Hepatocyte (in vitro differentiated cells): Measurements from ENCODE around the gene CPNE2. TPM values are rescaled to one million over a fixed set of nuclear protein-coding genes. Genes with fewer than 3 reads are reported as not detected.

ENCODE experiments used
- DNase-seq: peaks from one replicate; pipeline ENCODE4 v3.0.0-alpha.2; 2016; ENCODE audit warnings: low spot score
- H2AFZ ChIP-seq: fragments of 200-600 bp; sonication (generic); 2 replicates; pipeline ENCODE4 v1.6.0; 2016; ENCODE audit warnings: antibody characterized with exemption, mild to moderate bottlenecking
- H3K27ac ChIP-seq: fragments of 200-600 bp; sonication (generic); 2 replicates; pipeline ENCODE4 v1.5.1; 2016; ENCODE audit warnings: mild to moderate bottlenecking
- H3K27me3 ChIP-seq: fragments of 200-600 bp; sonication (generic); 2 replicates; pipeline ENCODE4 v1.6.1; 2016
- H3K36me3 ChIP-seq: fragments of 200-600 bp; sonication (generic); replicated peaks from 2 replicates; pipeline ENCODE4 v1.5.1; 2016; ENCODE audit warnings: low read depth; ENCODE audit not compliant: insufficient read depth
- H3K4me1 ChIP-seq: fragments of 200-600 bp; sonication (generic); 2 replicates; pipeline ENCODE4 v1.5.1; 2016; ENCODE audit warnings: mild to moderate bottlenecking, moderate library complexity; ENCODE audit not compliant: insufficient read depth
- H3K4me2 ChIP-seq: fragments of 200-600 bp; sonication (generic); 2 replicates; pipeline ENCODE4 v1.6.0; 2016
- H3K4me3 ChIP-seq: fragments of 200-600 bp; sonication (generic); 2 replicates; pipeline ENCODE4 v1.5.1; 2016; ENCODE audit warnings: mild to moderate bottlenecking
- H3K79me2 ChIP-seq: fragments of 200-600 bp; sonication (generic); 2 replicates; pipeline ENCODE4 v1.6.0; 2017; ENCODE audit warnings: mild to moderate bottlenecking
- H3K9me2 ChIP-seq: fragments of 200-600 bp; sonication (generic); replicated peaks from 2 replicates; pipeline ENCODE4 v1.6.0; 2017; ENCODE audit warnings: mild to moderate bottlenecking; ENCODE audit not compliant: insufficient read depth
- H3K9me3 ChIP-seq: fragments of 200-600 bp; sonication (generic); 2 replicates; pipeline ENCODE4 v1.5.1; 2016; ENCODE audit warnings: low read depth, mild to moderate bottlenecking
- H4K20me1 ChIP-seq: fragments of 200-600 bp; sonication (generic); 2 replicates; pipeline ENCODE4 v1.6.0; 2016; ENCODE audit warnings: mild to moderate bottlenecking; ENCODE audit not compliant: insufficient read depth, poor library complexity, severe bottlenecking
- CTCF ChIP-seq: fragments of 200-600 bp; sonication (generic); IDR thresholded peaks from 2 replicates; pipeline ENCODE4 v1.5.1; 2016; ENCODE audit warnings: antibody characterized with exemption, mild to moderate bottlenecking; ENCODE audit not compliant: poor library complexity
- EZH2 ChIP-seq: fragments of 200-600 bp; sonication (generic); IDR thresholded peaks from 2 replicates; pipeline ENCODE4 v1.6.1; 2016; ENCODE audit warnings: antibody characterized with exemption, mild to moderate bottlenecking, borderline replicate concordance
- EZH2phosphoT487 ChIP-seq: fragments of 200-600 bp; sonication (generic); IDR thresholded peaks from one replicate; pipeline ENCODE4 v1.6.1; 2018; ENCODE audit warnings: antibody characterized with exemption, mild to moderate bottlenecking, low read depth, moderate library complexity; ENCODE audit not compliant: unreplicated experiment, severe bottlenecking
- WGBS: methylation state at CpG from one replicate; pipeline ENCODE4 v1.1.6; 2016; ENCODE audit warnings: low lambda C conversion rate; ENCODE audit errors: missing lambda C conversion rate; 5-methylcytosine and 5-hydroxymethylcytosine counted together
- polyA plus RNA-seq: library from polyadenylated mRNA; unstranded; fragments of >200 nt; fragmentation: Nextera tagmentation; extraction: Ambion mirVana; gene quantifications from 2 replicates; pipeline ENCODE4 v1.2.1, GENCODE V29; 2016
- total RNA-seq: library from RNA; depleted of rRNA; stranded (reverse); fragments of >200 nt; gene quantifications from 2 replicates; pipeline ENCODE4 v1.2.3, GENCODE V29; 2014

CPNE2 gene
- total and polyA plus RNA-seq, 2 experiments from 2014 or later = 15.6 to 22.3 TPM

DNA sequence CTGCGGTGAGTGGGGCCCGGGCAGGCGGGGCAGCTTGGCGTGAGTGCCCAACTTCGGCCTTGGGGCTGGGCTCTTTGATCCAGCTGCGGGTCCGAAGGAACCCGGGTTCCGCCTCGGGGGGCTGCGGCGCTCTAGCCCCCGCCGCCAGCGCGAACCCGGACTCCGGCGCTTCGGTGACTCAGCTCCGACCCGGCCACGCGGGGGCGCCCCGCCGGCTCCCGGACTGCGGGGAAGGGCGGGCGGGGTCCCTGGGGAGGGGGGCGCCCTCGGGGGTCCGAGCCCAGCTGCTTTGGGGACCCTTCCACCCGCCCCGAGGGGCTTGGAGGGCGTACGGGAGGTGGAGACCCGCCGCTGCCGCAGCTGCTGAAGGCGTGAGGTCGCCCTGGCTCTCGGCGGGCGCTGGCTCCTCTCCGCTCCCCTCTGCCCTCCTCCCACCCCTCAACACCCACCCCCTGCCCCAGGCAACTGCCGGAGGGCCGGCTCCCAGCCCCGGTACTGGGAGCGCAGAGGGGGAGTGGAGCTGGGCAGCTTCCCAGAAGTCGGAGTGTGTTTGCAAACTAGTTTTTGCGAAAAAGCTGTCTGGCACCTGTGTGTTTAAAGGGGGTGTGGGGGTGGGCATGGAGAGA is 516 bp downstream of the CPNE2 start:
- Histone ChIP-seq H3K4me2 (peak overlapping the region; percentile 96), H2AFZ (peak overlapping the region; percentile 78), H3K9me3 (no peaks in the 10 kb centered on the region), H3K36me3 (no peaks in the 10 kb centered on the region), H3K27ac (peak overlapping the region; percentile 27), H3K4me1 (peaks cover 7% of the 10 kb centered on the region), H3K79me2 (no peaks in the 10 kb centered on the region), H3K27me3 (no peaks in the 10 kb centered on the region), H3K9me2 (no peaks in the 10 kb centered on the region), H3K4me3 (peak overlapping the region; percentile 82), H4K20me1 (no peaks in the 10 kb centered on the region)
- WGBS = 1% methylated on average over 11 of the region's 53 CpGs
- peak; percentile 64 for DNase-seq
- TF ChIP-seq EZH2phosphoT487 (no peak), CTCF (peak; percentile 69), EZH2 (no peak)

DNA sequence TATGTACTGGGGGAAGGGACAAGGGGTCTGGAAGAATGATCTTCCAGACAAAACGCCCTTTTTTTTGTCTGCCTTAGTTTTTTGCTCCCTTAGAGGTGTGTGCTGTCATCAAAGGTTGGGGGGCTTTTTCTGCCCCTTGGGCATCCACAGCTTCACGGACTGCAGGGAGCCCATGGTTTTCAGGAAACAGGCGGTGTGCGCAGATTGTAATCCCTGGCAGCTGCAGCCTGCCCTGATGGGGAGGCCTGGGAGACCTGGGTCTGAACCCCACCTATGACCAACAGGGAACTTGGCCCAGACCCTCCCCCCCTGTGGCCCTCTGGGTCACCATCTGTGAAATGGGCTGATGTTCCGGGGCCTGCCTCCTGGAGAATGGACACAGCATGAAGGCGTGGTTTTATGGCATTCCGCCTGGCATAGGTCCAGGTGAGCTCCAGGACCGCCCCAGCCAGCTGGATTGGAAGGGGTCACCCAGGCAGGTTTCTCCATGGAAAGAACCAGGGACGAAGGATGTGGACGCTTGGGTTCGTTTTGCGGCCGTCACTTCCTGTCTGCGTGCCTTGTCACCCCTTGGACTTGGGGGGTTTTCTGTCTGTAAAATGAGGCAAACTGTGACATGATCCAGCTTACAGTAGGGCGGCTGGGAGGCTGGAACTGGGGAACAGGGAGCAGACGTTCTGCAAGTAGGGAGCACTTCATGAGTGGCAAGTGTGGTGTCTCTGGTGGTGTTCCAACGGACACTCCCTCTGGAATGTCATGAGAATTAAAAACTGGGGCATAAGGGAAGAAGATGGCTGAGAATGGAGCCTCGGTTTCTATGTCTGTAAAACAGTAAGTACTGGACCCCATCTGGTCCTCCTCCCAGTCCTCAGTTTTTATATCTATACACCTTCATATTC is 1.5 kb downstream of the CPNE2 start:
- Histone ChIP-seq H2AFZ (no peak overlapping the region), H3K36me3 (no peaks in the 10 kb centered on the region), H4K20me1 (no peaks in the 10 kb centered on the region), H3K4me3 (no peak overlapping the region), H3K27ac (no peak overlapping the region), H3K27me3 (no peaks in the 10 kb centered on the region), H3K9me2 (no peaks in the 10 kb centered on the region), H3K79me2 (no peaks in the 10 kb centered on the region), H3K4me2 (peak overlapping the region; percentile 96), H3K9me3 (no peaks in the 10 kb centered on the region), H3K4me1 (peaks cover 7% of the 10 kb centered on the region)
- 77% methylated on average over 18 of the region's 18 CpGs for WGBS
- TF ChIP-seq CTCF = no peak
- no peak for TF ChIP-seq EZH2
- TF ChIP-seq EZH2phosphoT487 = no peak
- no peak for DNase-seq

GRCh38 chr16:57094911-57095310 is 2.5 kb downstream of the CPNE2 start:
- WGBS = 71% methylated on average over 5 of the region's 5 CpGs
- TF ChIP-seq CTCF (no peak), EZH2 (no peak), EZH2phosphoT487 (no peak)
- no peak overlapping the region for H3K27ac ChIP-seq
- no peak overlapping the region for H3K4me2 ChIP-seq
- H3K9me3 ChIP-seq = no peaks in the 10 kb centered on the region
- H3K27me3 ChIP-seq = no peaks in the 10 kb centered on the region
- H2AFZ ChIP-seq = no peak overlapping the region
- H3K9me2 ChIP-seq = no peaks in the 10 kb centered on the region
- peaks cover 7% of the 10 kb centered on the region for H3K4me1 ChIP-seq
- no peak for DNase-seq
- no peaks in the 10 kb centered on the region for H4K20me1 ChIP-seq
- no peak overlapping the region for H3K4me3 ChIP-seq
- H3K36me3 ChIP-seq = no peaks in the 10 kb centered on the region
- no peaks in the 10 kb centered on the region for H3K79me2 ChIP-seq
